Right cardiac atrium (tissue), 5 donors: ENCODE results near the gene SEMA5A. TPM values are rescaled to one million over a fixed set of nuclear protein-coding genes. Genes with fewer than 3 reads are reported as not detected.
"Not testable (repeated sequence)": the region's sequence is repeated elsewhere in the genome, so short reads cannot be mapped to it uniquely, and the experiment has no call there.

Experiments used
- ATAC-seq, 2 donors: fragments of 200-7000 bp; cut with Tn5 transposase; one replicate each; pipeline versions ENCODE4 v1.8.0 to v1.9.1; 2020; ENCODE audit warnings: moderate library complexity in 2 of 2, mild to moderate bottlenecking in 1 of 2
- DNase-seq, 3 donors: peaks; one replicate each; pipeline ENCODE4 v3.0.0-alpha.2; 2020
- H3K27ac ChIP-seq: one replicate; pipeline ENCODE4 v1.5.1; 2013; ENCODE audit warnings: mild to moderate bottlenecking, low read length, control low read depth, moderate library complexity
- H3K27me3 ChIP-seq: one replicate; pipeline ENCODE4 v1.6.1; 2013; ENCODE audit not compliant: control insufficient read depth, insufficient read depth
- H3K4me1 ChIP-seq: one replicate; pipeline ENCODE4 v1.6.1; 2013; ENCODE audit warnings: low read length; ENCODE audit not compliant: control insufficient read depth, insufficient read depth
- H3K4me3 ChIP-seq: one replicate; pipeline ENCODE4 v1.5.1; 2013; ENCODE audit warnings: low read length, control low read depth
- H3K9me3 ChIP-seq: one replicate; pipeline ENCODE4 v1.6.1; 2013; ENCODE audit warnings: low read length; ENCODE audit not compliant: control insufficient read depth
- WGBS: extraction: QIAGEN DNeasy Blood & Tissue Kit; methylation state at CpG from one replicate; pipeline ENCODE4 v1.1.7; 2013; 5-methylcytosine and 5-hydroxymethylcytosine counted together
- intact Hi-C, 4 donors: fragments of 100-400 bp; cut with DNase I; formaldehyde crosslinking; loops; one replicate each; pipeline versions ENCODE4 v1.11.0 to v1.14.0; 2022 to 2023
- polyA plus RNA-seq: library from polyadenylated mRNA; stranded (reverse); fragments of 200-250 nt; gene quantifications from one replicate; pipeline ENCODE4 v1.2.3, GENCODE V29; 2013
- total RNA-seq, 4 donors: library from RNA; stranded (reverse); fragmentation: NEBNext Ultra II Directional; extraction: Animal tissue kit (Norgen Biotek cat#: 25700); gene quantifications; one replicate each; pipeline ENCODE4 v1.2.1, GENCODE V29; 2021
- donor health status: healthy with polysubstance abuse.
- donor health status: DM: no; HTN: yes; CAD: no.
- donor health status: DM: no; HTN: no; CAD: no.
- donor health status: DM: no; HTN: yes; CAD: no; lungs with severe emphysema.
- donor health status: DM: yes; HTN: yes; CAD: no.

Gene SEMA5A
- total and polyA plus RNA-seq, 5 donors, result 6.7 to 28.2 (median 23.9) TPM

DNA sequence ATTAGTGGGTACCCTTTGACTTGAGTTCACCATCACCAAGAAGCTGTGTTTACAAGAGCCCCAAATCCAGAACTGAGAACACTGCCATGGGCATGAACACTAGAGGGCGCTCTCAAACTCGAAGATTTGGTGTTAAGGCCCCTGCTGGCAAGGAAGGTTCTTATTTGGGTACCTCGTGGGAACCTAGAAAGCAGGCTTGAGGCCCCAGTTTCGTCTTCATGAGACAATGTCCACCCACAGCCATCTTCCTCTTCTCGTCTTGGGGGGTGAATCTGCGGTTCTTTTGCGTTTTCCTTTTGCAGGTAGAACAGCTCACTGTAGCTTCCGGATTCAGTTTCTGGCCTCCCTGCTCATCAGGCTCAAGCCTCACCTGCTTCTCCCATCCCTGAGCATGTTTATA is 184.0 kb downstream of the SEMA5A start:
- Histone ChIP-seq H3K27ac (no peak overlapping the region), H3K9me3 (peaks cover 6% of the 10 kb centered on the region), H3K4me1 (peaks cover 2% of the 10 kb centered on the region), H3K27me3 (no peaks in the 10 kb centered on the region), H3K4me3 (no peak overlapping the region)
- ATAC-seq (peak; percentile 28 to 59), DNase-seq (peak; percentile 21 to 57 (median 49))
- intact Hi-C loops, result loop anchor here in 2 of 4 donors (5.0 to 10.0 kb wide), 2 partner anchors 183 to 185 kb away; partner anchors contain the start of gene SEMA5A (in 2 of the 2)
- WGBS, result 59% methylated on average over 8 of the region's 8 CpGs

DNA sequence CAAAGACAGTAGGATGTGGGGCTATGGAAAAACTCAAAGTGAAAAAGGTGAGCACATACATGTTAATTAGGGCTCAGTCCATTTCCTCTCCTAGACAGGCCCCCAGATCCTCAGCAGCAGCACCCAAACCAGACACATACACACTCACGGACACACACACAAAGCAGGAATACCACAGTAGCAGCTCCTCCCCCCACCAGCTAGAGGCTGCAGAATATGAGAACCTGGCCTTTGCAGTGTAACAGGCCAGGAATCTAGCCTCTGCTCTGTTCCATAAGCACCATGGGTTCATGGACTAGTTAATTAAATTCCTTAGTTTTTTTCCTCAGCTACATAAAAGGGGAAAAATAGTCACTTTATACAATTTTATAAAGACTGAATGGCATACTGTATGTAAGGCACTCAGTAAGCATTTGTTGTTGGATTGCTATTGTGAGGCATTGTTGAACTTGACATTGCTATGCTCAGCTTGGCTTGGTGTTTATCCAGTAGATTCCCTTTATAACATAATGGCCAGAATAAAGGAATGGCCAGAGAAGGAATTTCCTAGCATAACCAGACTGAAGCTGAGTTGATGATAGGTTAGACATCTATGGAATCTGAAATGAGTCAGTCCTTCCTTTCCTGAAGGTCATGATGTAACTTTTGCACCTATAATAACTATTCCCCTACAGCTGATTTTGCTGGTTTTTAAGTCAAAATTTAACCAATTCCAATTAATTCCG is 186.8 kb downstream of the SEMA5A start:
- 75% methylated on average over 2 of the region's 2 CpGs for WGBS
- peaks cover 2% of the 10 kb centered on the region for H3K4me1 ChIP-seq
- H3K4me3 ChIP-seq, result no peak overlapping the region
- peaks cover 6% of the 10 kb centered on the region for H3K9me3 ChIP-seq
- DNase-seq, result no peak
- intact Hi-C loops, result loop anchor here in 1 of 4 donors (10.0 kb wide), 1 partner anchor 176 kb away; no protein-coding TSS in a partner anchor
- no peak overlapping the region for H3K27ac ChIP-seq
- no peak for ATAC-seq
- no peaks in the 10 kb centered on the region for H3K27me3 ChIP-seq

DNA sequence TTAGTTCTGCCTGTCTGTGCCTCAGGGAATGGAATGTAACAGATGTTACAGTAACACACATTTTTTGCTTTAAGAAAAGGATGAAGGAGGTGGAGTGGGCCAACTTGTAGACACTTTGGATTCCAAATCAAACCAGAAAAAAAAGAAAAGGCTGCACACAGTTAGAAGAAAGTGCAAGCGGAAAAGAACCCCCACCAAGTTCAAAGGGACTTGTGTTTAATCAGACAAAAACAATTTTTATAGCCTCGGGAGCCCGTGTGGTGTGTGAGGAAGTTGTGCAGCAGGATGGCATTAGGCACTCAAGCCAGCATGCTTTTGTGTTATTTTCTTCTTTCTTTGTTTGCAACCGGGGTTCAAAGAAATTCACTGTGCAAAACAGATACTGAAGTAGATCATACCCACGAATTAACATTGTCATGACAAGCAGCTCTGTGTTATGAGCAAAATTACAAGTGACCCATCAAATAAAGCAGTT is 189.5 kb downstream of the SEMA5A start:
- H3K4me1 ChIP-seq, result no peaks in the 10 kb centered on the region
- intact Hi-C loops, result loop anchor here in 1 of 4 donors (10.0 kb wide), 1 partner anchor 178 kb away; no protein-coding TSS in a partner anchor
- no peaks in the 10 kb centered on the region for H3K27me3 ChIP-seq
- H3K4me3 ChIP-seq, result no peak overlapping the region
- no peak overlapping the region for H3K27ac ChIP-seq
- DNase-seq (no peak), ATAC-seq (no peak)
- 59% methylated on average over 5 of the region's 5 CpGs for whole genome bisulfite sequencing
- peaks cover 6% of the 10 kb centered on the region for H3K9me3 ChIP-seq

DNA sequence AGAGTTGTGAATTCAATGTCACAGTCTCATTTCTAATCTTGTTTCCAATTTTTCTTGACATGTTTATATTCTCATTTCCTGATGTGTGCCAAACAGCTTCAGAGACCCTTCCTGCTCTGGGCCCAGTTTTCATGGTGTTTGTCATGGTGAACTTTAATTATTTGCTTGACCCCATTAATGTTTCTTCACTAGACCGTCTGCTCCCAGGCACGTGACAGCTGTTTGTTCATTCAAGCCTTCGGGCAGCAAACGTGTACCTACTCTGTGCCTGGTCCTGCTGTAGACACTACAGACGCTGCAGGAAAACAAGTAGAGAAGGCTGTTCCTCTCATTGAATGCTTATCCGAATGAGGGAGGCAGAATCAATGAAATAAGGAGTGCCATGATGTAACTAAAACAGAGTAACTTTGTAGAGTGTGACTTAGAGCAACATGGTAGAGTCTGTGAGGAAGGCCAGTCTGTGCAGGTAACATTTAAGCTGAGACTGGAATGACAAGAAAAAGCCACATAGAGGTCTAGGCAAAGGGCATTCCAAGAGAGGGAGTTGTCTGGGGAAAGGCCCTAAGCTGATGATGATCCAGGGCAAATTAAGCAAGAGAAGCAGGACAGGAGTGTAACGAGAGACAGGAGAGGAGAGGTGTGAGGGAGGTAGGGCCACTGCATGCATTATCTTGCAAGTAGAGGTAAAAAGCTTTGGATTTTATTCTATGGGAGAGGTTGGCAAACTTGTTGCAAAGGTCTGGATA is 191.4 kb downstream of the SEMA5A start:
- WGBS, result 83% methylated on average over 7 of the region's 7 CpGs
- Histone ChIP-seq H3K27ac (no peak overlapping the region), H3K4me3 (no peak overlapping the region), H3K27me3 (no peaks in the 10 kb centered on the region), H3K9me3 (peaks cover 6% of the 10 kb centered on the region), H3K4me1 (no peaks in the 10 kb centered on the region)
- intact Hi-C loops, result loop anchor here in 1 of 4 donors (10.0 kb wide), 1 partner anchor 180 kb away; no protein-coding TSS in a partner anchor
- ATAC-seq (no peak), DNase-seq (no peak)

DNA sequence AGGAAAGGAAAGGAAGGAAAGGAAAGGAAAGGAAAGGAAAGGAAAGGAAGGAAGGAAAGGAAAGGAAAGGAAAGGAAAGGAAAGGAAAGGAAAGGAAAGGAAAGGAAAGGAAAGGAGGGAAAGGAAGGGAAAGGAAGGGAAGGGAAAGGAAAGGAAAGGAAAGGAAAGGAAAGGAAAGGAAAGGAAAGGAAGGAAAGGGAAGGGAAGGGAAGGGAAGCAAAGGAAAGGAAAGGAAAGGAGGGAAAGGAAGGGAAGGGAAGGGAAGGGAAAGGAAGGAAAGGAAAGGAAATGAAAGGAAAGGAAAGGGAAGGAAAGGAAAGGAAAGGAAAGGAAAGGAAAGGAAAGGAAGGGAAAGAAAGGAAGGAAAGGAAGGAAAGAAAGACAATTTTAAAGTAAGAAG is 192.8 kb downstream of the SEMA5A start:
- not testable (repeated sequence) for H3K4me3 ChIP-seq, H3K27me3 ChIP-seq, H3K9me3 ChIP-seq, DNase-seq, H3K4me1 ChIP-seq, ATAC-seq, H3K27ac ChIP-seq
- intact Hi-C loops, result loop anchor here in 1 of 4 donors (10.0 kb wide), 1 partner anchor 182 kb away; no protein-coding TSS in a partner anchor

DNA sequence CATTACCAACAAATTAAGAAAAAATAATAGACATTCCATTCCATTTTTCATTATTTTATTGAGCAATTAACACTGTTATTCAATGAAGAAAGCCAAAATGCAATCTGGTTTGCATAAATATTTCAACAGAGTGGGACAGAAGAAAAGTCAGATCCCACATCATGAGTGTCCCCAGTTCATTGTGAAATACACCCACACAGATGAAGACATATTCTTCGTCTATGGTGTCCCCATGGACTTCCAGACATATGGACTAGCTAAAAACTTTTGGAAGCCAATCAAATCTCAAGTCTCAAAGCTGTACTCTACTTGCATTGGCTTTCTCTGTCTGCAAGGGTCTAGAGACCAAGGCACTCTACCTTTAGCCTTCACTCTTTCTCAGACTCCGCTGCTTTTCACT is 194.3 kb downstream of the SEMA5A start:
- DNase-seq, result no peak
- no peak overlapping the region for H3K27ac ChIP-seq
- intact Hi-C loops, result loop anchor here in 1 of 4 donors (10.0 kb wide), 1 partner anchor 183 kb away; no protein-coding TSS in a partner anchor

DNA sequence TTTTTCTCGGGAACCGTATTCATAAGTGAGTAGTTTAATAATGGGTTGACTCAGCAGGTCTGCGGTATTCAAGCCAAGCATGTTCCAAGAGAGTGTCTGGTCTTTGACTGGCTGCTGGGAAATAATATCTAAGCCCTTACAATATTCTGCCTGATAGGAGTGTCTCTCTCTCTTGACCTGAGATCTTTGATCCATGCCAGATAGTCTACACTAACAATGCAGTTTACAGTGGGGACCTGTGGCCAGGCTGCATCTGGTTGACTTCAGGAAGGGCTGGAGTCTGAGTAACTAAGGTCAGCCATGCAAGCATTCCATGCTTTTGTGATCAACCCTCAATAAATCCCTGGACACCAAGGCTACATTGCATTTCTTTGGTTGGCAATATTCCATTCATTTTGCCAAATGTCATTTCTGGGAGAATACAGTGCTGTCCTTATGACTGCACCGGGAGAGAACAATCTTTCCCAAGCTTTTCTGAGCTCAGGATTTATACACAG is 195.5 kb downstream of the SEMA5A start:
- Histone ChIP-seq H3K27me3 (no peaks in the 10 kb centered on the region), H3K27ac (no peak overlapping the region), H3K9me3 (peaks cover 8% of the 10 kb centered on the region), H3K4me1 (no peaks in the 10 kb centered on the region), H3K4me3 (no peak overlapping the region)
- intact Hi-C loops, result loop anchor here in 1 of 4 donors (10.0 kb wide), 1 partner anchor 184 kb away; no protein-coding TSS in a partner anchor
- 60% methylated on average over 4 of the region's 4 CpGs for WGBS
- DNase-seq (no peak), ATAC-seq (no peak)

More for the DNA sequence above, 194.3 kb downstream of the SEMA5A start:
- 68% methylated on average over 2 of the region's 2 CpGs for WGBS
- no peak for ATAC-seq
- Histone ChIP-seq H3K9me3 (peaks cover 8% of the 10 kb centered on the region), H3K4me1 (no peaks in the 10 kb centered on the region), H3K4me3 (no peak overlapping the region), H3K27me3 (no peaks in the 10 kb centered on the region)

DNA sequence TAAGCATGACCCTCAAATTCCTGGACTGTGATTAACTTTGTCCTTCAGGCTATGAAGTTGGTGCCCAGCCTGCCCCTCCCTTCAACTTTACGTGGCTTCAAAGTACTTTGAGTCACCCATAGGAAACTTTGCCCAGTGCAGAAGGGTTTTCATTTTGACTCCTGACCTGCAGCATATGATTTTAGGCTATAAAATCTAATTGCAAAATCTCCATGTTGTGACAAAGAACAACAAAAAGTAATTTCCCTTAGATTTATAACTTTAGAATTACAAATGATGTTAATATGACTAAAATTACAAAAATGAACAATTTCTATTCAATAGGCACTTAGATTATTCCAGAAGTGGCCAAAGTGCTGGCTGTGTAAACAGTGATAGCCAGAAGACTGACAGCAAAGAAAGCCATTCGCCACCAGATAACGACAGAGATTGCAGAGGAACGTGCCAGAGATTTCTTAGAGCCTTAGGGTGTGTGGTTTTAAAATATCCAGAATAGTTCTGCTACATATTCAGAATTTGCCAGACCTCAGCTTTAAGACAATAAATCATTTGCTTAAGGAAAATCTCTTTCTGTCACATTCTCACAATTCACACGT is 197.4 kb downstream of the SEMA5A start:
- WGBS, result 6% methylated on average over 5 of the region's 5 CpGs
- H3K27me3 ChIP-seq, result no peaks in the 10 kb centered on the region
- H3K9me3 ChIP-seq, result peaks cover 10% of the 10 kb centered on the region
- no peak overlapping the region for H3K4me3 ChIP-seq
- DNase-seq, result no peak
- intact Hi-C loops, result no loop called here
- H3K27ac ChIP-seq, result no peak overlapping the region
- peak in 1 of 2 donors; percentile 43 for ATAC-seq
- H3K4me1 ChIP-seq, result peaks cover 1% of the 10 kb centered on the region

DNA sequence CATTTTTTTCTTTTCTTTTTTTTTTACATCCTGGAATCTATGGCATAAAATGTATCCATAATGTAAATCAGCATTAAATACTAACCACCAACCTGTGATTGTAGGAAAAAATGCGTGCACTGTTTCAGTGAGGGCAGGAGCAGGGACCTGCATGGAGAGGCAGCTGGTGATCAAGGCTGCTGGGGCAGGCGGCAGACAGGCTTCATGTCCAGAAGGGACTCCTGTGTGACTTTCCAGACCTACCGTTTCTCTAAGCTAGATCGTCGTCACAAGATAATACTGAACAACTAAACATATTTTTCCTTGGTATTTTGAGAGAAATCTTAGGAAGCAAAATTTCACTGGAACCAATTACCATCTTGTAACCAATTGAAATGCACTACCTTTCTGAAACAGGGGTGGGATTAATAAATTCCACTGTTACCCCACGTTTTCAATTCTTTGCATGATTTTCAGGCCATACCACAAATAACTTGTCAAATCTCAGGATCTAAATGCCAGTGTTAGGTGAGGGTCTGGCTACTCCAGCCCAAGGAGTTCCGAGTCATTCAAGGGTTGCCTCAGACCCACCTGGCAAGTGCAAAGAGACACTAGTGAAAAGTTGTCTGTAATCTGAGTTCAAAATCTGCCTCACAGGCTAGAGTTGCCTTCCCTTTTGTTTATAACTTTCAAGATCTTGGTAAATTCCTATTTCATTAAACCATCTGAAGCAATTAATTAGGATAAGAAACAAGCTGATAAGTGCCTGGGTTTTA is 198.2 kb downstream of the SEMA5A start:
- no peak for ATAC-seq
- Histone ChIP-seq H3K4me3 (no peak overlapping the region), H3K27ac (peak overlapping the region; percentile 16), H3K4me1 (peaks cover 1% of the 10 kb centered on the region), H3K9me3 (peaks cover 10% of the 10 kb centered on the region), H3K27me3 (no peaks in the 10 kb centered on the region)
- no peak for DNase-seq
- intact Hi-C loops, result no loop called here
- 72% methylated on average over 7 of the region's 7 CpGs for WGBS

DNA sequence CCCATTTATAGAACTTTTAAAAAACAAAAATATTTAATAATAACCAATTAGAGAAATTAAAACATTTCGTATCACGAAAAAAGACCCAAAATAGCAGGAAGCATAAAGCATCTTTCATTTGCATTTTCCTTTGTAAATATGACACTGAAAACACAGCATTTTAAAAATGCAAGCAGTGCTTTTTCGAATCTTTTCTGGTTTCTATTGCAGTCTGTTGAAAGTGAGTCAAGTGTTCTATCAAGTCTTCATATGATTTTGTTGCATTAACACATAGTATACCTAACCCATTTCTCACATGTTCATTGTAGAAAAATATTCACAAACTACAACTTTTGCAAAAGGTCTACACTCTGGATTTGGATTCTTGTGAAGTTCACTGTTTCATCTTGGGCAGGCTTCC is 198.8 kb downstream of the SEMA5A start:
- Histone ChIP-seq H3K27me3 (no peaks in the 10 kb centered on the region), H3K4me3 (no peak overlapping the region), H3K4me1 (peaks cover 4% of the 10 kb centered on the region), H3K9me3 (peaks cover 13% of the 10 kb centered on the region), H3K27ac (no peak overlapping the region)
- WGBS, result 80% methylated on average over 3 of the region's 3 CpGs
- ATAC-seq, result no peak
- intact Hi-C loops, result no loop called here
- DNase-seq, result no peak
